K562 (cell line): ENCODE measurements around the gene SLC35B1. TPM values are rescaled to one million over a fixed set of nuclear protein-coding genes. Genes with fewer than 3 reads are reported as not detected.

Source experiments
- ATAC-seq: fragments of 200-7000 bp; cut with Tn5 transposase; 3 replicates; pipeline ENCODE4 v1.9.1; 2020; ENCODE audit warnings: moderate library complexity
- BruUV-seq: library from RNA; stranded (reverse); fragments of 400-500 nt; replicated peaks from 2 replicates; lab custom pipeline; 2021; lab: Mats Ljungman, UMichigan
- CTCF ChIA-PET: fragments of 300-600 bp; formaldehyde crosslinking; extraction: SDS; loops from one replicate; lab custom pipeline; 2021; ENCODE audit warnings: low intra/inter-chr PET ratio; lab: Yijun Ruan, JAX
- POLR2A ChIA-PET: fragments of 300-600, 350-650 bp; sonication (Branson Sonifier 250); formaldehyde crosslinking; extraction: SDS; loops from one replicate; lab custom pipeline; 2021; ENCODE audit warnings: antibody characterized with exemption, inconsistent platforms; lab: Yijun Ruan, JAX
- DNase-seq, 4 experiments: peaks; one replicate each; pipeline versions ENCODE4 v3.0.0 to v3.0.0-alpha.2; 2011 to 2018; ENCODE audit warnings: low spot score in 3 of 4, mixed read lengths in 3 of 4; ENCODE audit errors: extremely low read depth in 1 of 4
- FAIRE-seq: peaks from 2 replicates; lab custom pipeline; 2011; peaks lifted over from hg19 to GRCh38; lab: Jason Lieb, UNC
- H2AFZ ChIP-seq: 2 replicates; pipeline ENCODE4 v1.6.0; 2011; ENCODE audit warnings: low read depth, low read length, control low read depth, inconsistent platforms
- H3K27ac ChIP-seq: fragments of 200-600 bp; 3 replicates; pipeline ENCODE4 v1.8.0; 2011; ENCODE audit warnings: low read depth, mild to moderate bottlenecking, control low read depth, inconsistent platforms, low read length, moderate library complexity, mixed read lengths; ENCODE audit errors: extremely low read depth
- H3K27me3 ChIP-seq, 2 experiments: fragments of 300-600 bp in 1 of 2; 2 replicates in 1 of 2; 3 replicates in 1 of 2; pipeline versions ENCODE4 v1.6.0 to v1.8.0; 2011; ENCODE audit warnings: inconsistent platforms in 2 of 2, low read length in 2 of 2, mild to moderate bottlenecking in 1 of 2, mixed read lengths in 1 of 2, moderate library complexity in 1 of 2; ENCODE audit not compliant: control insufficient read depth in 2 of 2, insufficient read depth in 2 of 2
- H3K36me3 ChIP-seq: fragments of 300-600 bp; 3 replicates; pipeline ENCODE4 v1.8.0; 2011; ENCODE audit warnings: mild to moderate bottlenecking, low read length, inconsistent platforms; ENCODE audit not compliant: control insufficient read depth, insufficient read depth
- H3K4me1 ChIP-seq, 2 experiments: fragments of 200-600 bp in 1 of 2; replicated peaks in 1 of 2; 2 replicates in 1 of 2; 3 replicates in 1 of 2; pipeline versions ENCODE4 v1.5.1 to v1.8.0; 2011; ENCODE audit warnings: inconsistent platforms in 2 of 2, low read length in 2 of 2, mild to moderate bottlenecking in 1 of 2, mixed read lengths in 1 of 2, moderate library complexity in 1 of 2; ENCODE audit not compliant: control insufficient read depth in 2 of 2, insufficient read depth in 2 of 2
- H3K4me2 ChIP-seq: 2 replicates; pipeline ENCODE4 v1.6.1; 2011; ENCODE audit warnings: low read length, control low read depth, inconsistent platforms, mixed read lengths; ENCODE audit not compliant: insufficient read depth
- H3K4me3 ChIP-seq: fragments of 200-600 bp; sonication (generic), shearing (Covaris generic); 2 replicates; pipeline ENCODE4 v1.5.1; 2016; ENCODE audit warnings: control low read depth, inconsistent platforms
- H3K79me2 ChIP-seq: fragments of 200-600 bp; 3 replicates; pipeline ENCODE4 v1.8.0; 2011; ENCODE audit warnings: low read length, inconsistent platforms; ENCODE audit not compliant: control insufficient read depth, insufficient read depth
- H3K9ac ChIP-seq, 2 experiments: 2 replicates each; pipeline versions ENCODE4 v1.6.0 to v1.6.1; 2011; ENCODE audit warnings: low read depth in 2 of 2, low read length in 2 of 2, control low read depth in 1 of 2, inconsistent platforms in 1 of 2, mild to moderate bottlenecking in 1 of 2, mixed read lengths in 1 of 2; ENCODE audit not compliant: insufficient read depth in 1 of 2
- H3K9me1 ChIP-seq: one replicate; pipeline ENCODE4 v1.6.0; 2011; ENCODE audit warnings: inconsistent platforms, mild to moderate bottlenecking, low read length, moderate library complexity; ENCODE audit not compliant: control insufficient read depth, insufficient read depth
- H3K9me3 ChIP-seq: replicated peaks from 2 replicates; pipeline ENCODE4 v1.5.1; 2011; ENCODE audit warnings: low read depth, low read length, inconsistent platforms; ENCODE audit not compliant: control insufficient read depth, insufficient read depth
- H4K20me1 ChIP-seq: replicated peaks from 2 replicates; pipeline ENCODE4 v1.6.1; 2011; ENCODE audit warnings: low read length, inconsistent platforms, mixed read lengths; ENCODE audit not compliant: control insufficient read depth, insufficient read depth
- BMI1 ChIP-seq: fragments of 150-350 bp; IDR thresholded peaks from 2 replicates; pipeline ENCODE4 v1.6.1; 2014; ENCODE audit warnings: low read length
- C11orf30 ChIP-seq: fragments of 450-650 bp; IDR thresholded peaks from 2 replicates; pipeline ENCODE4 v1.6.1; 2016; ENCODE audit warnings: low read depth, mild to moderate bottlenecking
- FIP1L1 ChIP-seq: fragments of 200-400 bp; formaldehyde crosslinking; IDR thresholded peaks from 2 replicates; pipeline ENCODE4 v1.6.1; 2018; ENCODE audit warnings: mild to moderate bottlenecking, low read depth, low read length; ENCODE audit not compliant: poor library complexity, severe bottlenecking
- HDAC1 ChIP-seq, 2 experiments: fragments of 450-650 bp; IDR thresholded peaks; 2 replicates each; pipeline ENCODE4 v1.6.1; 2016 to 2017; ENCODE audit warnings: inconsistent platforms in 1 of 2, mild to moderate bottlenecking in 1 of 2, moderate library complexity in 1 of 2
- HDAC2 ChIP-seq: fragments of 450-650 bp; IDR thresholded peaks from 2 replicates; pipeline ENCODE4 v1.6.1; 2016; ENCODE audit warnings: mild to moderate bottlenecking
- HMG20A ChIP-seq: fragments of 450-650 bp; formaldehyde crosslinking; conservative IDR thresholded peaks from 2 replicates; pipeline ENCODE4 v1.4.0; 2020; ENCODE audit warnings: mild to moderate bottlenecking, mixed read lengths
- NCOA4 ChIP-seq: fragments of 450-650 bp; IDR thresholded peaks from 2 replicates; pipeline ENCODE4 v1.6.1; 2018; ENCODE audit warnings: mild to moderate bottlenecking; ENCODE audit not compliant: partially characterized antibody
- PHF20 ChIP-seq: fragments of 450-650 bp; IDR thresholded peaks from 2 replicates; pipeline ENCODE4 v1.6.1; 2018; ENCODE audit not compliant: partially characterized antibody
- SPI1 ChIP-seq: IDR thresholded peaks from 2 replicates; pipeline ENCODE4 v1.6.1; 2011; ENCODE audit warnings: low read depth, low read length, control low read depth, borderline replicate concordance
- SRSF7 ChIP-seq: fragments of 200-400 bp; formaldehyde crosslinking; optimal IDR thresholded peaks from 2 replicates; pipeline ENCODE3; 2017; ENCODE audit warnings: mild to moderate bottlenecking, low read depth, low read length
- TCF3 ChIP-seq: sonication (generic); formaldehyde crosslinking; IDR thresholded peaks from 2 replicates; pipeline ENCODE4 v1.4.0; 2020; ENCODE audit warnings: mild to moderate bottlenecking, missing genetic modification reagents
- ZNF134 ChIP-seq: fragments of 250-450 bp; sonication (Bioruptor Pico); conservative IDR thresholded peaks from 2 replicates; pipeline ENCODE4 v1.4.0; 2020
- ZNF146 ChIP-seq: IDR thresholded peaks from one replicate; pipeline ENCODE4 v1.6.1; 2018; ENCODE audit warnings: missing compliant biosample characterization; ENCODE audit not compliant: unreplicated experiment
- ZNF224 ChIP-seq: sonication (generic); formaldehyde crosslinking; IDR thresholded peaks from 2 replicates; pipeline ENCODE4 v1.8.0; 2022; ENCODE audit warnings: mild to moderate bottlenecking, missing genetic modification reagents
- WGBS: fragments of 100-300 bp; shearing (Covaris generic); methylation state at CpG from one replicate; pipeline ENCODE4 v1.1.6; 2016; ENCODE audit warnings: low coverage, mixed read lengths; ENCODE audit not compliant: insufficient coverage; ENCODE audit errors: missing lambda C conversion rate; 5-methylcytosine and 5-hydroxymethylcytosine counted together
- in situ Hi-C: fragments of 300-500 bp; cut with MboI; formaldehyde crosslinking; loops from 4 replicates; pipeline ENCODE4 v1.15.0; 2018; ENCODE audit warnings: inconsistent platforms, mixed read lengths
- intact Hi-C: fragments of 100-400 bp; cut with micrococcal nuclease; formaldehyde crosslinking; loops from 2 replicates; pipeline ENCODE4 v1.14.2; 2022
- polyA plus RNA-seq, 8 experiments: library from polyadenylated mRNA; depleted of rRNA in 4 of 8; stranded (reverse) in 5 of 8; unstranded in 3 of 8; fragments of >200 nt; fragmentation: Nextera tagmentation in 2 of 8; fragmentation: Illumina TruSeq in 1 of 8; extraction: Ambion mirVana in 2 of 8; extraction: Trizol in 1 of 8; gene quantifications; 2 replicates each; pipeline versions ENCODE4 v1.2.1 to v1.2.3, GENCODE V29; 2011 to 2014; ENCODE audit warnings: inconsistent platforms in 1 of 8, missing spikeins in 1 of 8
- total RNA-seq, 7 experiments: library from RNA; depleted of rRNA in 6 of 7; stranded (reverse); fragments of >200 nt in 6 of 7; fragmentation: Illumina TruSeq in 2 of 7; extraction: Trizol in 2 of 7; gene quantifications; 2 replicates each; pipeline versions ENCODE4 v1.2.1 to v1.2.3, GENCODE V29; 2011 to 2021; ENCODE audit warnings: low replicate concordance in 1 of 7
- TF ChIP-seq, protein P1 (sequence below): fragments of 450-650 bp; IDR thresholded peaks from 2 replicates; pipeline ENCODE4 v1.6.1; 2016; ENCODE audit warnings: missing biosample characterization, missing genetic modification characterization

Gene SLC35B1
- total and polyA plus RNA-seq, 9 of the 15 experiments (the other 6 are each of a cell fraction or from before 2014, with no cell fraction given), result 51.4 to 87.9 (median 66.3) TPM

DNA sequence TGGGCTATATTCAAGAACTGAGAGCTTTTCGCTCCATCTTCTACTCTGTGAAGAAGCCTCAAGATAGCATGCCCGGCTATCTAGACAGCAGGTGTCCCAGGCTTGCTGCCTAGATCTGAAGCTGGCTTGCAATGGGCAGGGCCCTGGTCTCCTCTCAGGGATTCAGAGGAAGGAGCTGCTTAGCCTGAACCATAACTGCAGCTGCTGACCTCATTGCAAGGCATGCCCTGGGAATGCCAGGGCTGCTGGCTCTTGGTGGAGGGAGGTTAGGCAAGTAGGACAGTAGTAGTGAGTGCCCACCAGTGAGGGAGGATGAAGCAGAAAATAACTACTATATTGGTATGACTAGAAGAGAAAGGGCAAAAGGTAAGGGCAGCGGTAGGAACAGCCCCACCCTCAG lies 21.3 kb upstream of the SLC35B1 start (continued):
- TF ChIP-seq, protein P1, sequence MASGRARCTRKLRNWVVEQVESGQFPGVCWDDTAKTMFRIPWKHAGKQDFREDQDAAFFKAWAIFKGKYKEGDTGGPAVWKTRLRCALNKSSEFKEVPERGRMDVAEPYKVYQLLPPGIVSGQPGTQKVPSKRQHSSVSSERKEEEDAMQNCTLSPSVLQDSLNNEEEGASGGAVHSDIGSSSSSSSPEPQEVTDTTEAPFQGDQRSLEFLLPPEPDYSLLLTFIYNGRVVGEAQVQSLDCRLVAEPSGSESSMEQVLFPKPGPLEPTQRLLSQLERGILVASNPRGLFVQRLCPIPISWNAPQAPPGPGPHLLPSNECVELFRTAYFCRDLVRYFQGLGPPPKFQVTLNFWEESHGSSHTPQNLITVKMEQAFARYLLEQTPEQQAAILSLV, result no peak
- TF ChIP-seq SRSF7 (no peak), HDAC1 (IDR thresholded peaks at IDR 0.05) (no peak), ZNF134 (no peak), TCF3 (CRISPR knock-in tag) (no peak), FIP1L1 (no peak), PHF20 (no peak), ZNF224 (CRISPR knock-in tag) (no peak), C11orf30 (no peak), ZNF146 (CRISPR knock-in tag) (no peak)

GRCh38 chr17:49728425-49728824 lies 20.7 kb upstream of the SLC35B1 start:
- ChIA-PET POLR2A (interaction anchor here (2.5 kb wide), 1 partner anchor 11 kb away, joined by 8 read pairs; no protein-coding TSS in a partner anchor), CTCF (no interaction called here)
- intact Hi-C loops, result no loop called here
- H3K9me1 ChIP-seq, result no peaks in the 10 kb centered on the region
- no TSS peak for BruUV-seq
- 79% methylated on average over 5 of the region's 5 CpGs for WGBS
- peaks cover 84% of the 10 kb centered on the region for H3K79me2 ChIP-seq
- H3K4me2 ChIP-seq, result no peak overlapping the region
- peaks cover 0 to 8% of the 10 kb centered on the region in 2 experiments; a peak in 4 of 5 replicates for H3K4me1 ChIP-seq
- ATAC-seq (no peak), FAIRE-seq (no peak)
- H3K27me3 ChIP-seq, result no peaks in the 10 kb centered on the region
- peaks cover 43% of the 10 kb centered on the region; the same call in 1 of the 2 replicates for H4K20me1 ChIP-seq
- H3K27ac ChIP-seq, result no peak overlapping the region
- H2AFZ ChIP-seq, result no peak overlapping the region
- peaks cover 92% of the 10 kb centered on the region for H3K36me3 ChIP-seq
- H3K4me3 ChIP-seq, result no peak overlapping the region
- no peak overlapping the region for H3K9ac ChIP-seq
- TF ChIP-seq SPI1, result 0 out of 2 replicates have a peak, but pooled peaks have one; percentile 15
- TF ChIP-seq HMG20A (CRISPR knock-in tag), result no peak
- TF ChIP-seq NCOA4, result no peak
- no peak for TF ChIP-seq BMI1
- no peak for TF ChIP-seq HDAC2
- TF ChIP-seq, all 486 proteins: peak for 1
- in situ Hi-C loops, result no loop called here
- no peaks in the 10 kb centered on the region for H3K9me3 ChIP-seq
- DNase-seq, result no peak
